HepG2 (cell line): Measurements from ENCODE around the gene KIAA1755. TPM values are rescaled to one million over a fixed set of nuclear protein-coding genes. Genes with fewer than 3 reads are reported as not detected.

ENCODE experiments used
- FOXP4 ChIP-seq: sonication (generic); formaldehyde crosslinking; IDR thresholded peaks from 2 replicates; pipeline ENCODE4 v1.4.0; 2020; ENCODE audit warnings: missing genetic modification reagents
- GATAD1 ChIP-seq: IDR thresholded peaks from 2 replicates; pipeline ENCODE4 v1.6.1; 2016; ENCODE audit warnings: missing genetic modification reagents, missing compliant biosample characterization
- MAFF ChIP-seq: IDR thresholded peaks from 2 replicates; pipeline ENCODE4 v1.6.1; 2011; ENCODE audit warnings: low read depth, low read length, improper control_type of control experiment
- SMYD3 ChIP-seq: sonication (generic); formaldehyde crosslinking; IDR thresholded peaks from 2 replicates; pipeline ENCODE4 v1.8.1; 2023; ENCODE audit warnings: mild to moderate bottlenecking, missing genetic modification reagents
- TAF15 ChIP-seq: fragments of 200-400 bp; formaldehyde crosslinking; IDR thresholded peaks from one replicate; pipeline ENCODE4 v1.6.1; 2018; ENCODE audit warnings: mild to moderate bottlenecking, low read depth, low read length; ENCODE audit not compliant: poor library complexity, severe bottlenecking
- TERF1 ChIP-seq: sonication (generic); formaldehyde crosslinking; IDR thresholded peaks from 2 replicates; pipeline ENCODE4 v1.8.0; 2022; ENCODE audit warnings: mild to moderate bottlenecking, missing genetic modification reagents, moderate library complexity
- ZC3H13 ChIP-seq: sonication (generic); formaldehyde crosslinking; IDR thresholded peaks from 2 replicates; pipeline ENCODE4 v1.8.1; 2023; ENCODE audit warnings: mild to moderate bottlenecking, missing genetic modification reagents, moderate library complexity
- ZFP36L1 ChIP-seq: sonication (generic); formaldehyde crosslinking; IDR thresholded peaks from 2 replicates; pipeline ENCODE4 v1.8.0; 2022; ENCODE audit warnings: mild to moderate bottlenecking, missing genetic modification reagents, moderate library complexity
- ZMYM3 ChIP-seq: sonication (generic); formaldehyde crosslinking; IDR thresholded peaks from 2 replicates; pipeline ENCODE4 v1.5.1; 2020; ENCODE audit warnings: mild to moderate bottlenecking, missing genetic modification reagents
- ZNF136 ChIP-seq: sonication (generic); formaldehyde crosslinking; IDR thresholded peaks from 2 replicates; pipeline ENCODE4 v1.8.1; 2022; ENCODE audit warnings: low read depth, mild to moderate bottlenecking, moderate library complexity, missing genetic modification reagents
- ZNF138 ChIP-seq: sonication (generic); formaldehyde crosslinking; IDR thresholded peaks from 2 replicates; pipeline ENCODE4 v1.5.0; 2020; ENCODE audit warnings: mild to moderate bottlenecking, low read depth, missing genetic modification reagents
- ZNF142 ChIP-seq: sonication (generic); formaldehyde crosslinking; IDR thresholded peaks from 2 replicates; pipeline ENCODE4 v1.4.0; 2020; ENCODE audit warnings: missing genetic modification reagents
- ZNF343 ChIP-seq: sonication (generic); formaldehyde crosslinking; IDR thresholded peaks from 2 replicates; pipeline ENCODE4 v1.4.0; 2020; ENCODE audit warnings: mild to moderate bottlenecking, missing genetic modification reagents
- ZNF460 ChIP-seq: sonication (generic); formaldehyde crosslinking; IDR thresholded peaks from 2 replicates; pipeline ENCODE4 v1.5.1; 2020; ENCODE audit warnings: missing genetic modification reagents, mild to moderate bottlenecking, borderline replicate concordance
- ZNF572 ChIP-seq: sonication (generic); formaldehyde crosslinking; IDR thresholded peaks from 2 replicates; pipeline ENCODE4 v1.5.1; 2020; ENCODE audit warnings: mild to moderate bottlenecking, missing genetic modification reagents
- ZXDC ChIP-seq: sonication (generic); formaldehyde crosslinking; IDR thresholded peaks from 2 replicates; pipeline ENCODE4 v1.5.0; 2020; ENCODE audit warnings: mild to moderate bottlenecking, missing genetic modification reagents
- polyA plus RNA-seq, 8 experiments: library from polyadenylated mRNA; depleted of rRNA in 3 of 8; stranded (reverse) in 7 of 8; unstranded in 1 of 8; fragments of >200 nt; fragmentation: Illumina TruSeq in 4 of 8; extraction: Trizol in 4 of 8; gene quantifications; 2 replicates each; pipeline versions ENCODE4 v1.2.1 to v1.2.3, GENCODE V29; 2011 to 2016; ENCODE audit warnings: low read depth in 4 of 8, missing spikeins in 1 of 8, mixed read lengths in 1 of 8; ENCODE audit not compliant: insufficient read depth in 1 of 8
- total RNA-seq, 5 experiments: library from RNA; depleted of rRNA; stranded (reverse); fragments of >200 nt; fragmentation: Illumina TruSeq; extraction: Trizol; gene quantifications; 2 replicates each; pipeline ENCODE4 v1.2.3, GENCODE V29; 2016; ENCODE audit warnings: low read depth in 1 of 5

KIAA1755 gene
- total and polyA plus RNA-seq, 2 of the 13 experiments (the other 11 are each of a cell fraction or from before 2014, with no cell fraction given) = 0.04 TPM; not detected in 1

- TF ChIP-seq ZFP36L1 (CRISPR knock-in tag) (0 out of 2 replicates have a peak, but pooled peaks have one; percentile 19), ZNF343 (peak; percentile 85), FOXP4 (peak; percentile 70; the same call in 1 of the 2 replicates), GATAD1 (CRISPR knock-in tag) (peak; percentile 57; the same call in 1 of the 2 replicates), TAF15 (peak; percentile 79), ZNF572 (CRISPR knock-in tag) (peak; percentile 5; the same call in 1 of the 2 replicates), ZMYM3 (no peak), TERF1 (CRISPR knock-in tag) (no peak; the same call in 1 of the 2 replicates), ZNF138 (CRISPR knock-in tag) (no peak), ZNF142 (CRISPR knock-in tag) (no peak), MAFF (no peak), ZC3H13 (CRISPR knock-in tag) (no peak), SMYD3 (CRISPR knock-in tag) (0 out of 2 replicates have a peak, but pooled peaks have one; percentile 45), ZXDC (CRISPR knock-in tag) (0 out of 2 replicates have a peak, but pooled peaks have one; percentile 83), ZNF136 (CRISPR knock-in tag) (peak; percentile 91; the same call in 1 of the 2 replicates), ZNF460 (CRISPR knock-in tag) (no peak; the same call in 1 of the 2 replicates)
Measured at GRCh38 chr20:38165089-38165965, 95.2 kb downstream of the KIAA1755 start, which contains the start of gene TGM2 (continued).
